Transverse colon (tissue), 4 donors: ENCODE data around the gene CTNNBL1. TPM values are rescaled to one million over a fixed set of nuclear protein-coding genes. Genes with fewer than 3 reads are reported as not detected.

Source experiments
- DNase-seq: peaks from one replicate; pipeline ENCODE4 v3.0.0-alpha.2; 2019
- H3K27ac ChIP-seq, 4 donors: fragments of 200-600 bp; sonication (generic); 2 replicates each; pipeline ENCODE4 v1.5.1; 2016 to 2018; ENCODE audit warnings: inconsistent platforms in 4 of 4
- H3K27me3 ChIP-seq: fragments of 200-600 bp; sonication (generic); 2 replicates; pipeline ENCODE4 v1.5.1; 2017; ENCODE audit warnings: inconsistent platforms
- H3K36me3 ChIP-seq, 4 donors: fragments of 200-600 bp; sonication (generic); 2 replicates each; pipeline ENCODE4 v1.5.1; 2017 to 2019; ENCODE audit warnings: inconsistent platforms in 4 of 4
- H3K4me1 ChIP-seq, 4 donors: fragments of 200-600 bp; sonication (generic); 2 replicates each; pipeline ENCODE4 v1.5.1; 2017 to 2020; ENCODE audit warnings: inconsistent platforms in 4 of 4
- H3K4me3 ChIP-seq, 4 donors: fragments of 200-600 bp; sonication (generic); 1 replicate in 1 of 4; 2 replicates in 3 of 4; pipeline versions ENCODE4 v1.5.1 to v1.6.1; 2017 to 2019; ENCODE audit warnings: inconsistent platforms in 4 of 4
- H3K9me3 ChIP-seq, 2 donors: fragments of 200-600 bp; sonication (generic); 2 replicates each; pipeline ENCODE4 v1.5.1; 2017 to 2019; ENCODE audit warnings: inconsistent platforms in 2 of 2
- CTCF ChIP-seq, 5 experiments: fragments of 200-600 bp in 3 of 5; fragments of 450-650 bp in 2 of 5; sonication (generic) in 3 of 5; IDR thresholded peaks; 1 replicate in 2 of 5; 2 replicates in 3 of 5; pipeline ENCODE4 v1.5.1; 2016 to 2017; ENCODE audit warnings: antibody characterized with exemption in 5 of 5, inconsistent platforms in 3 of 5, mild to moderate bottlenecking in 2 of 5, moderate library complexity in 1 of 5
- EP300 ChIP-seq: sonication (generic); formaldehyde crosslinking; IDR thresholded peaks from one replicate; pipeline ENCODE4 v1.6.1; 2017; ENCODE audit warnings: antibody characterized with exemption, low read depth
- POLR2A ChIP-seq: fragments of 450-650 bp; IDR thresholded peaks from one replicate; pipeline ENCODE4 v1.6.1; 2016; ENCODE audit warnings: antibody characterized with exemption, mild to moderate bottlenecking, moderate library complexity
- POLR2AphosphoS5 ChIP-seq, 3 donors: sonication (generic); formaldehyde crosslinking; IDR thresholded peaks; one replicate each; pipeline ENCODE4 v1.6.1; 2016; ENCODE audit warnings: antibody characterized with exemption in 3 of 3
- WGBS, 2 donors: methylation state at CpG; one replicate each; pipeline ENCODE4 v1.1.5; 2018; ENCODE audit warnings: low coverage in 1 of 2; 5-methylcytosine and 5-hydroxymethylcytosine counted together
- in situ Hi-C, 4 donors: fragments of 200-750 bp; cut with MboI; loops; one replicate each; pipeline versions ENCODE4 v1.15.0 to v1.15.1; 2017; ENCODE audit warnings: low sequenced_read_pairs in 3 of 4, low pct_ligation_motif_present in 1 of 4, low pct_unique_long_range_greater_than_20kb in 1 of 4
- intact Hi-C: fragments of 100-400 bp; cut with DNase I; formaldehyde crosslinking; loops from one replicate; pipeline ENCODE4 v1.15.1; 2023; ENCODE audit warnings: low total_unique reads
- total RNA-seq, 4 donors: library from RNA; depleted of rRNA; stranded (reverse); fragments of >200 nt; gene quantifications; one replicate each; pipeline ENCODE4 v1.1.0, GENCODE V29; 2016

Gene CTNNBL1
- total RNA-seq, 4 donors from 2014 or later = 18.7 to 49.0 (median 22.4) TPM

- TF ChIP-seq EP300 = no peak
- TF ChIP-seq CTCF (IDR thresholded peaks at IDR 0.05) = no peak
- TF ChIP-seq POLR2A = no peak
- no peak for TF ChIP-seq POLR2AphosphoS5 (IDR thresholded peaks at IDR 0.05)
- Histone ChIP-seq H3K36me3 (no peaks in the 10 kb centered on the region), H3K27me3 (no peaks in the 10 kb centered on the region), H3K9me3 (no peaks in the 10 kb centered on the region), H3K4me1 (no peaks in the 10 kb centered on the region), H3K4me3 (no peak overlapping the region), H3K27ac (no peak overlapping the region)
- 100% methylated on average over 1 of the region's 1 CpG for WGBS, 2 donors
- intact Hi-C loops (no loop called here), in situ Hi-C loops (no loop called here)
- DNase-seq = no peak
These were observed 186.0 kb downstream of the CTNNBL1 start for GRCh38 chr20:37879843-37880242.

- in situ Hi-C loops = no loop called here
- Histone ChIP-seq H3K27me3 (no peaks in the 10 kb centered on the region), H3K9me3 (no peaks in the 10 kb centered on the region), H3K36me3 (no peaks in the 10 kb centered on the region), H3K4me1 (no peaks in the 10 kb centered on the region), H3K4me3 (no peak overlapping the region), H3K27ac (no peak overlapping the region)
- WGBS, 2 donors = 62 to 68% methylated on average over 4 to 18 of the region's 18 CpGs
- DNase-seq = no peak
- no peak for TF ChIP-seq POLR2A
- TF ChIP-seq POLR2AphosphoS5 (IDR thresholded peaks at IDR 0.05) = no peak
- TF ChIP-seq CTCF (IDR thresholded peaks at IDR 0.05) = no peak
- TF ChIP-seq EP300 = no peak
- intact Hi-C loops = no loop called here
These were observed 187.1 kb downstream of the CTNNBL1 start for GRCh38 chr20:37880726-37881591.

- Histone ChIP-seq H3K9me3 (no peaks in the 10 kb centered on the region), H3K27me3 (no peaks in the 10 kb centered on the region), H3K4me3 (no peak overlapping the region), H3K4me1 (no peaks in the 10 kb centered on the region), H3K36me3 (no peaks in the 10 kb centered on the region), H3K27ac (no peak overlapping the region)
- in situ Hi-C loops = no loop called here
- WGBS, 2 donors = 55 to 75% methylated on average over 2 to 22 of the region's 22 CpGs
- no peak for TF ChIP-seq POLR2A
- no peak for TF ChIP-seq CTCF (IDR thresholded peaks at IDR 0.05)
- TF ChIP-seq POLR2AphosphoS5 (IDR thresholded peaks at IDR 0.05) = no peak
- TF ChIP-seq EP300 = no peak
- intact Hi-C loops = no loop called here
- DNase-seq = no peak
These were observed 187.9 kb downstream of the CTNNBL1 start for GRCh38 chr20:37881601-37882343.

GRCh38 chr20:37882961-37883712, 189.3 kb downstream of the CTNNBL1 start:
- Histone ChIP-seq H3K4me3 (no peak overlapping the region), H3K27me3 (no peaks in the 10 kb centered on the region), H3K9me3 (no peaks in the 10 kb centered on the region), H3K27ac (no peak overlapping the region), H3K36me3 (no peaks in the 10 kb centered on the region), H3K4me1 (no peaks in the 10 kb centered on the region)
- in situ Hi-C loops = no loop called here
- TF ChIP-seq CTCF (IDR thresholded peaks at IDR 0.05) (no peak), EP300 (no peak), POLR2A (no peak), POLR2AphosphoS5 (IDR thresholded peaks at IDR 0.05) (no peak)
- no peak for DNase-seq
- intact Hi-C loops = no loop called here
- 81% methylated on average over 14 of the region's 16 CpGs; no CpG with 5 or more reads in 1 of the 2 donors for WGBS, 2 donors
